ENCODE results near the gene SLC66A3.
A peak's percentile ranks its signal among the peaks of the same experiment; 100 is the strongest.

SLC66A3 gene

GRCh38 chr2:11187083-11187619 is 31.9 kb downstream of the SLC66A3 start:
- no peaks in the 10 kb centered on the region for H3K27me3 ChIP-seq (replicated peaks)
- DNase-seq, result peak; percentile 61
- no peak overlapping the region for H3K27ac ChIP-seq
- peaks cover 6% of the 10 kb centered on the region for H3K36me3 ChIP-seq (replicated peaks)
- H3K4me3 ChIP-seq (ENCODE audit: low read depth, low read length), result no peak overlapping the region
- TF ChIP-seq CTCF (IDR thresholded peaks at IDR 0.05; ENCODE audit: low read depth, low read length, missing control alignments), result no peak
- in situ Hi-C loops (cut with HindIII; ENCODE audit: low pct_ligation_motif_present, low sequenced_read_pairs), result no loop called here

- Histone ChIP-seq H3K4me3 (ENCODE audit: low read depth, low read length) (no peak overlapping the region), H3K36me3 (replicated peaks) (peaks cover 9% of the 10 kb centered on the region), H3K27ac (no peak overlapping the region), H3K27me3 (replicated peaks) (no peaks in the 10 kb centered on the region)
- in situ Hi-C loops (cut with HindIII; ENCODE audit: low pct_ligation_motif_present, low sequenced_read_pairs), result no loop called here
- no peak for DNase-seq
- TF ChIP-seq CTCF (IDR thresholded peaks at IDR 0.05; ENCODE audit: low read depth, low read length, missing control alignments), result no peak
Measured at GRCh38 chr2:11187731-11188130, 32.5 kb downstream of the SLC66A3 start.

GRCh38 chr2:11196246-11196645 is 41.0 kb downstream of the SLC66A3 start:
- in situ Hi-C loops (cut with HindIII; ENCODE audit: low pct_ligation_motif_present, low sequenced_read_pairs), result no loop called here
- H3K27ac ChIP-seq, result no peak overlapping the region
- H3K4me3 ChIP-seq (ENCODE audit: low read depth, low read length), result no peak overlapping the region
- DNase-seq, result no peak
- H3K27me3 ChIP-seq (replicated peaks), result no peaks in the 10 kb centered on the region
- no peak for TF ChIP-seq CTCF (IDR thresholded peaks at IDR 0.05; ENCODE audit: low read depth, low read length, missing control alignments)
- H3K36me3 ChIP-seq (replicated peaks), result peaks cover 20% of the 10 kb centered on the region

- no peaks in the 10 kb centered on the region for H3K27me3 ChIP-seq (replicated peaks)
- H3K27ac ChIP-seq, result no peak overlapping the region
- no peak for DNase-seq
- TF ChIP-seq CTCF (IDR thresholded peaks at IDR 0.05; ENCODE audit: low read depth, low read length, missing control alignments), result no peak
- in situ Hi-C loops (cut with HindIII; ENCODE audit: low pct_ligation_motif_present, low sequenced_read_pairs), result no loop called here
- H3K4me3 ChIP-seq (ENCODE audit: low read depth, low read length), result no peak overlapping the region
- peaks cover 7% of the 10 kb centered on the region for H3K36me3 ChIP-seq (replicated peaks)
Measured at GRCh38 chr2:11200651-11201050, 45.4 kb downstream of the SLC66A3 start.

GRCh38 chr2:11201969-11202368 is 46.7 kb downstream of the SLC66A3 start:
- no peak for DNase-seq
- H3K27ac ChIP-seq, result no peak overlapping the region
- in situ Hi-C loops (cut with HindIII; ENCODE audit: low pct_ligation_motif_present, low sequenced_read_pairs), result no loop called here
- peaks cover 4% of the 10 kb centered on the region for H3K36me3 ChIP-seq (replicated peaks)
- no peak for TF ChIP-seq CTCF (IDR thresholded peaks at IDR 0.05; ENCODE audit: low read depth, low read length, missing control alignments)
- no peaks in the 10 kb centered on the region for H3K27me3 ChIP-seq (replicated peaks)
- no peak overlapping the region for H3K4me3 ChIP-seq (ENCODE audit: low read depth, low read length)

- H3K4me3 ChIP-seq (ENCODE audit: low read depth, low read length), result no peak overlapping the region
- DNase-seq, result no peak
- no peak overlapping the region for H3K27ac ChIP-seq
- H3K27me3 ChIP-seq (replicated peaks), result no peaks in the 10 kb centered on the region
- H3K36me3 ChIP-seq (replicated peaks), result peaks cover 5% of the 10 kb centered on the region
- in situ Hi-C loops (cut with HindIII; ENCODE audit: low pct_ligation_motif_present, low sequenced_read_pairs), result no loop called here
- no peak for TF ChIP-seq CTCF (IDR thresholded peaks at IDR 0.05; ENCODE audit: low read depth, low read length, missing control alignments)
Measured at GRCh38 chr2:11203480-11203879, 48.2 kb downstream of the SLC66A3 start.
